ENCODE data around the gene FILIP1L. TPM values are rescaled to one million over a fixed set of nuclear protein-coding genes. Genes with fewer than 3 reads are reported as not detected.

Gene FILIP1L
- polyA plus RNA-seq, 1 donor (not counting 4 experiments of a cell fraction or from before 2014, with no cell fraction given), result 14.7 TPM

GRCh38 chr3:100001083-100001482 lies 113.2 kb downstream of the FILIP1L start:
- FAIRE-seq, result no peak
- H3K27ac ChIP-seq (ENCODE audit: control insufficient read depth, insufficient read depth, low read length), result peak overlapping the region; percentile 76
- H3K36me3 ChIP-seq (ENCODE audit: control insufficient read depth in 2 of 2, extremely low read depth in 1 of 2, insufficient read depth in 2 of 2, low read length in 2 of 2), result no peaks in the 10 kb centered on the region
- H2AFZ ChIP-seq (ENCODE audit: control insufficient read depth, low read length), result peak overlapping the region; percentile 45
- TF ChIP-seq CTCF (optimal IDR thresholded peaks at IDR 0.05 in 1 of 3, IDR thresholded peaks at IDR 0.05 in 1 of 3, conservative IDR thresholded peaks at IDR 0.05 in 1 of 3; ENCODE audit: extremely low read depth in 1 of 3, insufficient read depth in 2 of 3, low read length in 3 of 3), result no peak
- TF ChIP-seq EZH2 (IDR thresholded peaks at IDR 0.05; ENCODE audit: low read length), result no peak
- peaks cover 38% of the 10 kb centered on the region for H3K4me1 ChIP-seq (ENCODE audit: control insufficient read depth, extremely low read depth, insufficient read depth, low read length)
- H3K9ac ChIP-seq (ENCODE audit: control insufficient read depth, extremely low read depth, insufficient read depth, low read length), result peak overlapping the region; percentile 59
- no peaks in the 10 kb centered on the region for H3K9me3 ChIP-seq (ENCODE audit: control insufficient read depth, low read depth, low read length)
- DNase-seq (ENCODE audit: low read depth, low spot score), result no peak
- H3K4me2 ChIP-seq (ENCODE audit: control insufficient read depth, extremely low read depth, insufficient read depth, low read depth, low read length), result peak overlapping the region; percentile 52
- H3K79me2 ChIP-seq (ENCODE audit: control insufficient read depth, insufficient read depth, low read length), result no peaks in the 10 kb centered on the region
- no peaks in the 10 kb centered on the region for H3K9me1 ChIP-seq (ENCODE audit: control insufficient read depth, extremely low read depth, insufficient read depth, low read length)
- H3K4me3 ChIP-seq (ENCODE audit: control insufficient read depth in 2 of 3, extremely low read depth in 1 of 3, insufficient read depth in 2 of 3, low read depth in 1 of 3, low read length in 3 of 3), result peak overlapping the region in 2 of 3 experiments; percentile 7 to 43
- no peaks in the 10 kb centered on the region for H4K20me1 ChIP-seq (ENCODE audit: control insufficient read depth, extremely low read depth, insufficient read depth, low read length)
- no peaks in the 10 kb centered on the region for H3K27me3 ChIP-seq (ENCODE audit: control insufficient read depth, extremely low read depth, insufficient read depth, low read length)
- dilution Hi-C loops (cut with MboI; ENCODE audit: extremely low pct_ligation_motif_present, low sequenced_read_pairs), result no loop called here

GRCh38 chr3:99999536-99999935 lies 114.8 kb downstream of the FILIP1L start:
- H4K20me1 ChIP-seq (ENCODE audit: control insufficient read depth, extremely low read depth, insufficient read depth, low read length), result no peaks in the 10 kb centered on the region
- no peak overlapping the region for H2AFZ ChIP-seq (ENCODE audit: control insufficient read depth, low read length)
- peaks cover 36% of the 10 kb centered on the region for H3K4me1 ChIP-seq (ENCODE audit: control insufficient read depth, extremely low read depth, insufficient read depth, low read length)
- DNase-seq (ENCODE audit: low read depth, low spot score), result no peak
- H3K4me2 ChIP-seq (ENCODE audit: control insufficient read depth, extremely low read depth, insufficient read depth, low read depth, low read length), result no peak overlapping the region
- no peaks in the 10 kb centered on the region for H3K27me3 ChIP-seq (ENCODE audit: control insufficient read depth, extremely low read depth, insufficient read depth, low read length)
- H3K9me1 ChIP-seq (ENCODE audit: control insufficient read depth, extremely low read depth, insufficient read depth, low read length), result no peaks in the 10 kb centered on the region
- TF ChIP-seq EZH2 (IDR thresholded peaks at IDR 0.05; ENCODE audit: low read length) (no peak), CTCF (optimal IDR thresholded peaks at IDR 0.05 in 1 of 3, IDR thresholded peaks at IDR 0.05 in 1 of 3, conservative IDR thresholded peaks at IDR 0.05 in 1 of 3; ENCODE audit: extremely low read depth in 1 of 3, insufficient read depth in 2 of 3, low read length in 3 of 3) (no peak)
- no peaks in the 10 kb centered on the region for H3K9me3 ChIP-seq (ENCODE audit: control insufficient read depth, low read depth, low read length)
- dilution Hi-C loops (cut with MboI; ENCODE audit: extremely low pct_ligation_motif_present, low sequenced_read_pairs), result no loop called here
- FAIRE-seq, result no peak
- H3K4me3 ChIP-seq (ENCODE audit: control insufficient read depth in 2 of 3, extremely low read depth in 1 of 3, insufficient read depth in 2 of 3, low read depth in 1 of 3, low read length in 3 of 3), result no peak overlapping the region
- no peak overlapping the region for H3K27ac ChIP-seq (ENCODE audit: control insufficient read depth, insufficient read depth, low read length)
- no peaks in the 10 kb centered on the region for H3K79me2 ChIP-seq (ENCODE audit: control insufficient read depth, insufficient read depth, low read length)
- H3K36me3 ChIP-seq (ENCODE audit: control insufficient read depth in 2 of 2, extremely low read depth in 1 of 2, insufficient read depth in 2 of 2, low read length in 2 of 2), result no peaks in the 10 kb centered on the region
- no peak overlapping the region for H3K9ac ChIP-seq (ENCODE audit: control insufficient read depth, extremely low read depth, insufficient read depth, low read length)

Measured in keratinocyte (primary cell).